HG03103 (cell line): ENCODE results near the gene PET117.
A peak's percentile ranks its signal among the peaks of the same experiment; 100 is the strongest.
"Not testable (repeated sequence)": the region's sequence is repeated elsewhere in the genome, so short reads cannot be mapped to it uniquely, and the experiment has no call there.

Experiments used
- ATAC-seq: cut with Tn5 transposase; IDR thresholded peaks from one replicate; pipeline ENCODE4 v1.9.1; 2021; ENCODE audit warnings: low read depth; ENCODE audit not compliant: unreplicated experiment

PET117 gene

GRCh38 chr20:18137412-18138265 lies at the start of gene PET117, which contains the start of gene KAT14:
PET117 (plus strand) TSS chr20:18137863; CDS start chr20:18137956, 93 bp downstream.
KAT14 (plus strand) TSS chr20:18137863; CDS start chr20:18142661, 4,798 bp downstream.
- ATAC-seq: peak; percentile 86

GRCh38 chr20:18088298-18088697 lies 49.4 kb upstream of the PET117 start:
- ATAC-seq: not testable (repeated sequence)

GRCh38 chr20:18088841-18089240 lies 48.8 kb upstream of the PET117 start:
- ATAC-seq: not testable (repeated sequence)

GRCh38 chr20:18090044-18090443 lies 47.6 kb upstream of the PET117 start:
- no peak for ATAC-seq

- ATAC-seq: no peak
Observed at GRCh38 chr20:18090477-18090876, 47.2 kb upstream of the PET117 start.

- ATAC-seq: no peak
Observed at GRCh38 chr20:18091623-18092022, 46.0 kb upstream of the PET117 start.

GRCh38 chr20:18092890-18093289 lies 44.8 kb upstream of the PET117 start:
- no peak for ATAC-seq

GRCh38 chr20:18093388-18093787 lies 44.3 kb upstream of the PET117 start:
- ATAC-seq: no peak

- no peak for ATAC-seq
Observed at GRCh38 chr20:18094191-18094590, 43.5 kb upstream of the PET117 start.

- not testable (repeated sequence) for ATAC-seq
Observed at GRCh38 chr20:18100569-18100968, 37.1 kb upstream of the PET117 start.

GRCh38 chr20:18101125-18101810 lies 36.4 kb upstream of the PET117 start:
- no peak for ATAC-seq

GRCh38 chr20:18103497-18103896 lies 34.2 kb upstream of the PET117 start:
- ATAC-seq: no peak

- ATAC-seq: no peak
Observed at GRCh38 chr20:18108326-18108725, 29.3 kb upstream of the PET117 start.

- ATAC-seq: not testable (repeated sequence)
Observed at GRCh38 chr20:18128574-18128973, 9.1 kb upstream of the PET117 start.

- ATAC-seq: no peak
Observed at GRCh38 chr20:18132663-18133062, 5.0 kb upstream of the PET117 start.

- ATAC-seq: no peak
Observed at GRCh38 chr20:18133962-18134361, 3.7 kb upstream of the PET117 start.

- peak; percentile 21 for ATAC-seq
Observed at GRCh38 chr20:18138266-18138582, 561 bp downstream of the PET117 start.

- no peak for ATAC-seq
Observed at GRCh38 chr20:18138639-18139583, 1.2 kb downstream of the PET117 start.

- no peak for ATAC-seq
Observed at GRCh38 chr20:18139832-18140231, 2.2 kb downstream of the PET117 start.

GRCh38 chr20:18144541-18145099 lies 7.0 kb downstream of the PET117 start:
- ATAC-seq: no peak
